KMS-11 (cell line): ENCODE data around the gene JARID2.

Experiments used
- H2AFZ ChIP-seq: fragments of 200-600 bp; sonication (generic); 2 replicates; pipeline ENCODE4 v1.6.1; 2016; ENCODE audit warnings: antibody characterized with exemption, mixed run types, low read depth
- H3K27ac ChIP-seq: fragments of 200-600 bp; sonication (generic); 2 replicates; pipeline ENCODE4 v1.6.1; 2016; ENCODE audit warnings: mild to moderate bottlenecking, mixed run types
- H3K27me3 ChIP-seq: fragments of 200-600 bp; sonication (generic); 2 replicates; pipeline ENCODE4 v1.6.1; 2017; ENCODE audit warnings: mild to moderate bottlenecking, low read depth, mixed run types, moderate library complexity; ENCODE audit not compliant: insufficient read depth
- H3K36me3 ChIP-seq: fragments of 200-600 bp; sonication (generic); 2 replicates; pipeline ENCODE4 v1.6.1; 2017; ENCODE audit warnings: mild to moderate bottlenecking, mixed run types; ENCODE audit not compliant: insufficient read depth
- H3K4me1 ChIP-seq: fragments of 200-600 bp; sonication (generic); 2 replicates; pipeline ENCODE4 v1.6.1; 2016; ENCODE audit warnings: mild to moderate bottlenecking, low read depth, mixed run types; ENCODE audit not compliant: poor library complexity, severe bottlenecking
- H3K4me2 ChIP-seq: fragments of 200-600 bp; sonication (generic); 2 replicates; pipeline ENCODE4 v1.7.0; 2016; ENCODE audit warnings: mild to moderate bottlenecking, mixed run types
- H3K4me3 ChIP-seq: fragments of 200-600 bp; sonication (generic); IDR thresholded peaks from 2 replicates; pipeline ENCODE4 v1.6.1; 2017; ENCODE audit warnings: low read depth, low read length, mixed read lengths; ENCODE audit not compliant: insufficient read depth
- H3K79me2 ChIP-seq: fragments of 200-600 bp; sonication (generic); 2 replicates; pipeline ENCODE4 v1.6.1; 2016; ENCODE audit warnings: low read depth, mixed run types; ENCODE audit not compliant: insufficient read depth
- H3K9ac ChIP-seq: fragments of 200-600 bp; sonication (generic); 2 replicates; pipeline ENCODE4 v1.6.1; 2016; ENCODE audit warnings: mild to moderate bottlenecking, mixed run types
- H4K20me1 ChIP-seq: fragments of 200-600 bp; sonication (generic); 2 replicates; pipeline ENCODE4 v1.6.1; 2016; ENCODE audit warnings: mild to moderate bottlenecking, mixed run types; ENCODE audit not compliant: insufficient read depth
- CTCF ChIP-seq: fragments of 200-600 bp; sonication (generic); conservative IDR thresholded peaks from 2 replicates; pipeline ENCODE4 v1.6.1; 2017; ENCODE audit warnings: low read depth, mild to moderate bottlenecking, antibody characterized with exemption, low read length, moderate library complexity, mixed read lengths

The JARID2 gene

GRCh38 chr6:15473174-15473573 lies 227.3 kb downstream of the JARID2 start:
- no peaks in the 10 kb centered on the region for H3K27me3 ChIP-seq
- H3K79me2 ChIP-seq: no peaks in the 10 kb centered on the region
- H3K9ac ChIP-seq: no peak overlapping the region
- no peak overlapping the region for H3K27ac ChIP-seq
- no peaks in the 10 kb centered on the region for H4K20me1 ChIP-seq
- TF ChIP-seq CTCF: no peak
- no peak overlapping the region for H3K4me2 ChIP-seq
- H3K4me1 ChIP-seq: no peaks in the 10 kb centered on the region
- H3K36me3 ChIP-seq: no peaks in the 10 kb centered on the region
- no peak overlapping the region for H3K4me3 ChIP-seq
- H2AFZ ChIP-seq: no peak overlapping the region

- no peaks in the 10 kb centered on the region for H3K36me3 ChIP-seq
- no peak overlapping the region for H3K4me2 ChIP-seq
- no peaks in the 10 kb centered on the region for H3K4me1 ChIP-seq
- H3K79me2 ChIP-seq: no peaks in the 10 kb centered on the region
- H3K4me3 ChIP-seq: no peak overlapping the region
- no peak overlapping the region for H3K27ac ChIP-seq
- H4K20me1 ChIP-seq: no peaks in the 10 kb centered on the region
- H2AFZ ChIP-seq: no peak overlapping the region
- no peaks in the 10 kb centered on the region for H3K27me3 ChIP-seq
- no peak overlapping the region for H3K9ac ChIP-seq
- no peak for TF ChIP-seq CTCF
Measured at GRCh38 chr6:15473741-15474161, 227.9 kb downstream of the JARID2 start.

- no peaks in the 10 kb centered on the region for H3K4me1 ChIP-seq
- no peak overlapping the region for H3K4me3 ChIP-seq
- TF ChIP-seq CTCF: no peak
- no peak overlapping the region for H3K9ac ChIP-seq
- no peaks in the 10 kb centered on the region for H3K27me3 ChIP-seq
- H4K20me1 ChIP-seq: no peaks in the 10 kb centered on the region
- no peak overlapping the region for H2AFZ ChIP-seq
- H3K79me2 ChIP-seq: no peaks in the 10 kb centered on the region
- H3K27ac ChIP-seq: no peak overlapping the region
- no peak overlapping the region for H3K4me2 ChIP-seq
- H3K36me3 ChIP-seq: no peaks in the 10 kb centered on the region
Measured at GRCh38 chr6:15474196-15474595, 228.3 kb downstream of the JARID2 start.

GRCh38 chr6:15475261-15475660 lies 229.4 kb downstream of the JARID2 start:
- Histone ChIP-seq H3K27me3 (no peaks in the 10 kb centered on the region), H4K20me1 (no peaks in the 10 kb centered on the region), H2AFZ (no peak overlapping the region), H3K27ac (no peak overlapping the region), H3K9ac (no peak overlapping the region), H3K4me2 (no peak overlapping the region), H3K36me3 (no peaks in the 10 kb centered on the region), H3K4me3 (no peak overlapping the region), H3K4me1 (no peaks in the 10 kb centered on the region), H3K79me2 (no peaks in the 10 kb centered on the region)
- TF ChIP-seq CTCF: no peak
